GM21447 (cell line): ENCODE measurements around the gene HORMAD2.
"Not testable (repeated sequence)": the region's sequence is repeated elsewhere in the genome, so short reads cannot be mapped to it uniquely, and the experiment has no call there.

Experiments
- ATAC-seq: cut with Tn5 transposase; IDR thresholded peaks from one replicate; pipeline ENCODE4 v1.9.1; 2021; ENCODE audit not compliant: unreplicated experiment

HORMAD2 gene

GRCh38 chr22:30187529-30188407, 107.5 kb downstream of the HORMAD2 start:
- ATAC-seq, result no peak

- no peak for ATAC-seq
These were observed 108.6 kb downstream of the HORMAD2 start for GRCh38 chr22:30188911-30189310.

GRCh38 chr22:30190574-30190973, 110.3 kb downstream of the HORMAD2 start:
- no peak for ATAC-seq

GRCh38 chr22:30191040-30191701, 110.9 kb downstream of the HORMAD2 start:
- ATAC-seq, result no peak

GRCh38 chr22:30192427-30192826, 112.2 kb downstream of the HORMAD2 start:
- ATAC-seq, result no peak

- ATAC-seq, result no peak
These were observed 112.9 kb downstream of the HORMAD2 start for GRCh38 chr22:30193031-30193775.

GRCh38 chr22:30195245-30196140, 115.2 kb downstream of the HORMAD2 start:
- ATAC-seq, result no peak

GRCh38 chr22:30196141-30196879, 116.0 kb downstream of the HORMAD2 start:
- ATAC-seq, result no peak

- no peak for ATAC-seq
These were observed 116.6 kb downstream of the HORMAD2 start for GRCh38 chr22:30196880-30197336.

GRCh38 chr22:30197389-30197788, 117.1 kb downstream of the HORMAD2 start:
- no peak for ATAC-seq

- no peak for ATAC-seq
These were observed 118.0 kb downstream of the HORMAD2 start for GRCh38 chr22:30198152-30198825.

- no peak for ATAC-seq
These were observed 118.7 kb downstream of the HORMAD2 start for GRCh38 chr22:30198921-30199320.

- ATAC-seq, result not testable (repeated sequence)
These were observed 120.6 kb downstream of the HORMAD2 start for GRCh38 chr22:30200905-30201304.

GRCh38 chr22:30201945-30202344, 121.7 kb downstream of the HORMAD2 start:
- no peak for ATAC-seq

GRCh38 chr22:30202531-30203006, 122.3 kb downstream of the HORMAD2 start:
- no peak for ATAC-seq

- no peak for ATAC-seq
These were observed 123.9 kb downstream of the HORMAD2 start for GRCh38 chr22:30204015-30204741.

GRCh38 chr22:30204742-30205111, 124.5 kb downstream of the HORMAD2 start:
- no peak for ATAC-seq
